ENCODE data around the gene HOMER2. TPM values are rescaled to one million over a fixed set of nuclear protein-coding genes. Genes with fewer than 3 reads are reported as not detected.

The HOMER2 gene
- total RNA-seq, 2 experiments from 2014 or later, result 5.6 TPM

GRCh38 chr15:82839136-82839535, 113.4 kb downstream of the HOMER2 start:
- H3K9me3 ChIP-seq (ENCODE audit: low read length), result 0 out of 2 replicates have a peak, but pooled peaks cover 4% of the 10 kb centered on the region
- H3K27ac ChIP-seq (ENCODE audit: low read depth, low read length, poor library complexity, severe bottlenecking), result no peak overlapping the region
- no peak overlapping the region for H3K4me2 ChIP-seq (ENCODE audit: low read length)
- H2AFZ ChIP-seq (ENCODE audit: low read length), result no peak overlapping the region
- no TSS peak for BruUV-seq (replicated peaks)
- H3K79me2 ChIP-seq (ENCODE audit: insufficient read depth, low read depth, low read length), result no peaks in the 10 kb centered on the region
- ChIA-PET CTCF (ENCODE audit: unreplicated experiment) (no interaction called here), POLR2A (interaction anchor here (0.6 kb wide), 1 partner anchor 17 kb away, joined by 3 read pairs; no protein-coding TSS in a partner anchor)
- H3K4me3 ChIP-seq (ENCODE audit: low read depth, low read length, poor library complexity, severe bottlenecking), result no peak overlapping the region
- TF ChIP-seq CTCF (conservative IDR thresholded peaks at IDR 0.05; ENCODE audit: low read length) (no peak), EZH2phosphoT487 (IDR thresholded peaks at IDR 0.05; ENCODE audit: borderline replicate concordance, low read depth, low read length) (no peak)
- H3K36me3 ChIP-seq (ENCODE audit: insufficient read depth, low read length), result peaks cover 45% of the 10 kb centered on the region
- no peaks in the 10 kb centered on the region for H3K9me2 ChIP-seq (ENCODE audit: insufficient read depth, low read length)
- intact Hi-C loops (cut with micrococcal nuclease; ENCODE audit: unreplicated experiment), result no loop called here
- no peak for DNase-seq (ENCODE audit: low spot score)
- peaks cover 8% of the 10 kb centered on the region for H3K4me1 ChIP-seq (ENCODE audit: insufficient read depth, low read length, poor library complexity, severe bottlenecking)
- H4K20me1 ChIP-seq (ENCODE audit: insufficient read depth, low read length), result no peaks in the 10 kb centered on the region

GRCh38 chr15:82838096-82838735, 114.3 kb downstream of the HOMER2 start:
- no peak overlapping the region for H3K27ac ChIP-seq (ENCODE audit: low read depth, low read length, poor library complexity, severe bottlenecking)
- no TSS peak for BruUV-seq (replicated peaks)
- no peaks in the 10 kb centered on the region for H3K79me2 ChIP-seq (ENCODE audit: insufficient read depth, low read depth, low read length)
- ChIA-PET POLR2A (interaction anchor here (0.6 kb wide), 1 partner anchor 27 kb away, joined by 4 read pairs; no protein-coding TSS in a partner anchor), CTCF (ENCODE audit: unreplicated experiment) (no interaction called here)
- no peak for DNase-seq (ENCODE audit: low spot score)
- H3K4me1 ChIP-seq (ENCODE audit: insufficient read depth, low read length, poor library complexity, severe bottlenecking), result no peaks in the 10 kb centered on the region
- no peak overlapping the region for H3K4me3 ChIP-seq (ENCODE audit: low read depth, low read length, poor library complexity, severe bottlenecking)
- H3K9me3 ChIP-seq (ENCODE audit: low read length), result no peaks in the 10 kb centered on the region
- no peak overlapping the region for H2AFZ ChIP-seq (ENCODE audit: low read length)
- TF ChIP-seq CTCF (conservative IDR thresholded peaks at IDR 0.05; ENCODE audit: low read length) (no peak), EZH2phosphoT487 (IDR thresholded peaks at IDR 0.05; ENCODE audit: borderline replicate concordance, low read depth, low read length) (no peak)
- H3K4me2 ChIP-seq (ENCODE audit: low read length), result no peak overlapping the region
- H3K36me3 ChIP-seq (ENCODE audit: insufficient read depth, low read length), result peaks cover 52% of the 10 kb centered on the region
- no peaks in the 10 kb centered on the region for H4K20me1 ChIP-seq (ENCODE audit: insufficient read depth, low read length)
- intact Hi-C loops (cut with micrococcal nuclease; ENCODE audit: unreplicated experiment), result no loop called here
- no peaks in the 10 kb centered on the region for H3K9me2 ChIP-seq (ENCODE audit: insufficient read depth, low read length)

- intact Hi-C loops (cut with micrococcal nuclease; ENCODE audit: unreplicated experiment), result no loop called here
- BruUV-seq (replicated peaks), result no TSS peak
- H3K9me2 ChIP-seq (ENCODE audit: insufficient read depth, low read length), result no peaks in the 10 kb centered on the region
- no peak overlapping the region for H3K27ac ChIP-seq (ENCODE audit: low read depth, low read length, poor library complexity, severe bottlenecking)
- no peak overlapping the region for H3K4me2 ChIP-seq (ENCODE audit: low read length)
- no peak for DNase-seq (ENCODE audit: low spot score)
- no peak overlapping the region for H3K4me3 ChIP-seq (ENCODE audit: low read depth, low read length, poor library complexity, severe bottlenecking)
- no peaks in the 10 kb centered on the region for H4K20me1 ChIP-seq (ENCODE audit: insufficient read depth, low read length)
- H3K36me3 ChIP-seq (ENCODE audit: insufficient read depth, low read length), result peaks cover 80% of the 10 kb centered on the region
- H3K79me2 ChIP-seq (ENCODE audit: insufficient read depth, low read depth, low read length), result no peaks in the 10 kb centered on the region
- CTCF ChIA-PET (ENCODE audit: unreplicated experiment), result no interaction called here
- POLR2A ChIA-PET, result no interaction called here
- H3K4me1 ChIP-seq (ENCODE audit: insufficient read depth, low read length, poor library complexity, severe bottlenecking), result no peaks in the 10 kb centered on the region
- TF ChIP-seq EZH2phosphoT487 (IDR thresholded peaks at IDR 0.05; ENCODE audit: borderline replicate concordance, low read depth, low read length), result no peak
- TF ChIP-seq CTCF (conservative IDR thresholded peaks at IDR 0.05; ENCODE audit: low read length), result no peak
- no peak overlapping the region for H2AFZ ChIP-seq (ENCODE audit: low read length)
- H3K9me3 ChIP-seq (ENCODE audit: low read length), result no peaks in the 10 kb centered on the region
Observed at GRCh38 chr15:82835391-82835917, 117.1 kb downstream of the HOMER2 start.
